Chondrocyte (in vitro differentiated cells): ENCODE data around the gene ACSM6. TPM values are rescaled to one million over a fixed set of nuclear protein-coding genes. Genes with fewer than 3 reads are reported as not detected.

Experiments
- DNase-seq: peaks from one replicate; pipeline ENCODE4 v3.0.0; 2021; ENCODE audit warnings: mixed read lengths, low spot score
- H3K27ac Mint-ChIP-seq: one replicate; pipeline ENCODE4 v1.8.0; 2021; ENCODE audit warnings: mild to moderate bottlenecking, moderate library complexity, mixed read lengths; ENCODE audit not compliant: unreplicated experiment
- H3K27me3 Mint-ChIP-seq: 2 replicates; pipeline ENCODE4 v1.8.0; 2021; ENCODE audit warnings: low read depth, mixed read lengths
- H3K36me3 Mint-ChIP-seq: 2 replicates; pipeline ENCODE4 v1.8.0; 2021; ENCODE audit warnings: low read depth, mixed read lengths
- H3K4me1 Mint-ChIP-seq: 2 replicates; pipeline ENCODE4 v1.8.0; 2021; ENCODE audit warnings: low read depth, mild to moderate bottlenecking, mixed read lengths
- H3K4me3 Mint-ChIP-seq: one replicate; pipeline ENCODE4 v1.8.0; 2021; ENCODE audit warnings: mild to moderate bottlenecking, moderate library complexity, mixed read lengths; ENCODE audit not compliant: unreplicated experiment
- H3K9me3 Mint-ChIP-seq: 2 replicates; pipeline ENCODE4 v1.8.0; 2021; ENCODE audit warnings: low read depth, mixed read lengths
- total RNA-seq: library from RNA; stranded (reverse); gene quantifications from 3 replicates; pipeline ENCODE4 v1.2.1, GENCODE V29; 2021
- TF ChIP-seq, protein P1 (sequence below): fragments of 200-600 bp; sonication (generic); IDR thresholded peaks from 2 replicates; pipeline ENCODE4 v1.5.0; 2021; ENCODE audit warnings: antibody characterized with exemption, mild to moderate bottlenecking, moderate library complexity

The ACSM6 gene
- total RNA-seq, 1 donor from 2014 or later = not detected

DNA sequence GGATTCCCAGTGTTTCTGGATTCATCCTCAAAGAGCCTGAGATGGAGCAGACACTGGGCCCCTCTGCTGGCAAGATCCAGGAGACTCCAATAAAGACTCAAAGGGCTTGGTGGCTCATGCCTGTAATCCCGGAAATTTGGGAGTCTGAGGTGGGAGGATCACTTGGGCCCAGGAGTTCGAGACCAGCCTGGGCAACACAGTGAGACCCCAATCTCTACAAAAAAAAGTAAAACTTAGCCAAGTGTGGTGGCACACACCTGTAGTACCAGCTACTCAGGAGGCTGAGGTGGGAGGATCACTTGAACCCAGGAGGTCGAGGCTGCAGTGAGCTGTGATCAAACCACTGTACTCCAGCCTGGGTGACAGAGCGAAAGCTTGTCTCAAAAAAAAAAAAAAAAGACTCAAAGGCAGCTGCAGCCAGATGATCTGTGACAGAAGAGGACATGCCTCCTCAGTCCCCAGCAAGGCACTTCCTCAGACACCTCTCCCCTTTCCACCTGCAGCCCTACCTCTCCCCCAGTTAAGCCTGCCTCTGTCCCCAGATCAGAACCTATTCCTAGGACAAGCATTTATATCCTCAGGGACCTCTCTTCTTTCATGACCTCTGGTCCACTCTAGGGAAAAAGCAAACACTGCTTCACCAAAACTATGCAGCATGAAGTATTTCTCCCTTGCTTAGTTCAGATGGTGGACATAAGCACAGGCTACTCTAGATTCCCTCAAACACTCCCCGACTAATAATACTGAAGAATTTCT lies 68.9 kb downstream of the ACSM6 start:
- H3K27me3 Mint-ChIP-seq = no peaks in the 10 kb centered on the region
- no peak overlapping the region for H3K4me3 Mint-ChIP-seq
- H3K27ac Mint-ChIP-seq = peak overlapping the region; percentile 82
- TF ChIP-seq, protein P1, sequence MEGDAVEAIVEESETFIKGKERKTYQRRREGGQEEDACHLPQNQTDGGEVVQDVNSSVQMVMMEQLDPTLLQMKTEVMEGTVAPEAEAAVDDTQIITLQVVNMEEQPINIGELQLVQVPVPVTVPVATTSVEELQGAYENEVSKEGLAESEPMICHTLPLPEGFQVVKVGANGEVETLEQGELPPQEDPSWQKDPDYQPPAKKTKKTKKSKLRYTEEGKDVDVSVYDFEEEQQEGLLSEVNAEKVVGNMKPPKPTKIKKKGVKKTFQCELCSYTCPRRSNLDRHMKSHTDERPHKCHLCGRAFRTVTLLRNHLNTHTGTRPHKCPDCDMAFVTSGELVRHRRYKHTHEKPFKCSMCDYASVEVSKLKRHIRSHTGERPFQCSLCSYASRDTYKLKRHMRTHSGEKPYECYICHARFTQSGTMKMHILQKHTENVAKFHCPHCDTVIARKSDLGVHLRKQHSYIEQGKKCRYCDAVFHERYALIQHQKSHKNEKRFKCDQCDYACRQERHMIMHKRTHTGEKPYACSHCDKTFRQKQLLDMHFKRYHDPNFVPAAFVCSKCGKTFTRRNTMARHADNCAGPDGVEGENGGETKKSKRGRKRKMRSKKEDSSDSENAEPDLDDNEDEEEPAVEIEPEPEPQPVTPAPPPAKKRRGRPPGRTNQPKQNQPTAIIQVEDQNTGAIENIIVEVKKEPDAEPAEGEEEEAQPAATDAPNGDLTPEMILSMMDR = no peak
- H3K36me3 Mint-ChIP-seq = peaks cover 20% of the 10 kb centered on the region
- no peak for DNase-seq
- H3K4me1 Mint-ChIP-seq = peaks cover 64% of the 10 kb centered on the region
- H3K9me3 Mint-ChIP-seq = no peaks in the 10 kb centered on the region

DNA sequence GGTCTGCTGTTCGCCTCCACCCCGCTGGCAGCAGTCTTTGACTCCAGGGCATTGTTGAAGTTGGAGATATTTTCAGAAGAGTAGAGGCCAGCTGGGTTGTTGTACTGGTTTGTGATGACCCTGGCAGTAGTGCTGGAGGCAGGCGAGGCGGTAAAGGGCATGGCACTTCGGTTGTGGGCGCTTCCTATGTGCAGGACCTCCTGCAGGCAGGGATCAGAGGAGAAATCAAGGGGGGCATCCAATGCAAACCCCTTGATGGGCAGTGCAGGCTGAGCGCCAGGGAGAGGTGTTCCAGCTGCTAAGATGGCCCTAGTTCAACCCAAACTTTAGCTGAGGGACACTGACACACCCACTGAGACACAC lies 69.8 kb downstream of the ACSM6 start:
- Mint-ChIP-seq H3K27ac (peak overlapping the region; percentile 34), H3K36me3 (peaks cover 19% of the 10 kb centered on the region), H3K4me1 (peaks cover 73% of the 10 kb centered on the region), H3K4me3 (no peak overlapping the region), H3K27me3 (no peaks in the 10 kb centered on the region), H3K9me3 (no peaks in the 10 kb centered on the region)
- no peak for DNase-seq
- TF ChIP-seq, protein P1 = no peak

DNA sequence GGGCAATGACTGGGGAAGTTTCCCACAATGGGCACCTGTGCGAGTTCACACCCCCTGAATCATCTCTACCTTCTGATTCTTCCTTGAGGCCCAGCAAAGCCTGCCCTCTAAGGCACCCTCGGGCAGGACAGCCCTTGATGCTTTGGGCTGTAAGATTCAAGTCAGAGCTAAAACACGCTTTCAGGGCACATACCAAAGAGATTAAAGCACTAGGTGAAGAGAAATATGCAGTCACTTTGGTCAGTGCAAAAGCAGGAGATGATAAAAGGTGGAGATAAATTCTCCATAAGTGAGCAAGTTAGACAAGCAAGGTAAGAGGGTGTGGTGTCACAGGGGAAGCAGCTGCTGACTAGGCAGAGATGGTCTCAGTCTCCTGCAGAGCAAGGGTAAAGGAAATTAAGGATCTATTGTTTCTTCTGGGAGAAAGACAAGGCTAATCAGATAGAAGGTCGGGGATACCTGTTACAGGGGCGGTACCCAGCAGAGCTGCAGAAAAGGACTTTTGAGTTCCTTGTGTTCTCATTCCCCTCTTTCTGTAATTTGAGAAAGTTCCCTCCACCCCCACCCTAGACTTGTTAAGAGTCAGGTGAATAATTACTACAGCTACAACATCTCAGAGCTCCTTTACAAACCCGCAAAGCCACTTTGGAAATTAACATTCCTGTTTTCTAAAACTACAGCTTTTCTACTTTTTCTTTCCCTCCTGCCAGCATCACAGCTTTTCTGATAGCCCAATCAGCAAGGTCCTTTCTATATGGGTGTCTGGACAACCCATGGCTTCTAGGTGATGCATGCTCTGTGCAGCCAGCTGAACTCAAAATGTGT lies 70.4 kb downstream of the ACSM6 start:
- TF ChIP-seq, protein P1 = no peak
- Mint-ChIP-seq H3K27me3 (no peaks in the 10 kb centered on the region), H3K9me3 (no peaks in the 10 kb centered on the region), H3K4me1 (peaks cover 75% of the 10 kb centered on the region), H3K27ac (no peak overlapping the region), H3K4me3 (no peak overlapping the region), H3K36me3 (peaks cover 19% of the 10 kb centered on the region)
- DNase-seq = no peak

DNA sequence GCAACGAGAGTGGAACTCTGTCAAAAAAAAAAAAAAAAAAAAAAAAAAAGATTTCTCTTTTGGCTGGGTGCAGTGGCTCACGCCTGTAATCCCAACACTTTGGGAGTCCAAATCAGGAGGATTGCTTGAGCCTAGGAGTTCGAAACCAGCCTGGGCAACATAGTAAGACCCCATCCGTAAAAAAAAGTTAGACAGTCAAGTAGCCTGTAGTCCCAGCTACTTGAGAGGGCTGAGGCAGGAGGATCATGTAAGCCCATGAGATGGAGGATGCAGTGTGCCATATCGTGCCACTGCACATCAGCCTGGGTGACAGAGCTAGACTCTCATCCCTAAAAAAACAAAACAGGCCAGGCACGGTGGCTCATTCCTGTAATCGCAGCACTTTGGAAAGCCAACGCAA lies 71.5 kb downstream of the ACSM6 start:
- Mint-ChIP-seq H3K4me3 (no peak overlapping the region), H3K27me3 (no peaks in the 10 kb centered on the region), H3K27ac (no peak overlapping the region), H3K4me1 (peaks cover 64% of the 10 kb centered on the region), H3K9me3 (no peaks in the 10 kb centered on the region), H3K36me3 (peaks cover 23% of the 10 kb centered on the region)
- TF ChIP-seq, protein P1 = no peak
- DNase-seq = no peak

DNA sequence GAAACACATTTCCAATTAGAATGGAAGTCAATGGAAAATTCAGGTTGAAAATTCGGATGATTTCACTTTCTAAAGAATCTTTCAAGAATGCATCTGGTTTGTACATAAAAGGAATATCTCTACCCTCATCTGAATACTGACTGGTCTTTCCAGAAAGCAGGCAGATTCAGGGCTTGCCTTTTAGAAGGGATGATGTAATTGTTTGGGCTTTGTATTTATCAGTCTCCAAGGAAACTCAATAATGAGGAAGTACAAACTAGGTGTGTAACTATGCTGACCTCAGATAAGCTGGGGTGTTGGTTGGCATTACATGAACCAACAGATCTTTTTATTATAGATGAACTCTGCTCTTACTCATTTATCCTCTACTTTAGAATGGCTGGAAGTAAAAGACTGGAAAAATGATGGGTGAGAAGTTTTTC lies 72.6 kb downstream of the ACSM6 start:
- no peaks in the 10 kb centered on the region for H3K9me3 Mint-ChIP-seq
- DNase-seq = no peak
- H3K27ac Mint-ChIP-seq = peak overlapping the region; percentile 74
- H3K36me3 Mint-ChIP-seq = peaks cover 23% of the 10 kb centered on the region
- H3K4me3 Mint-ChIP-seq = no peak overlapping the region
- TF ChIP-seq, protein P1 = no peak
- H3K27me3 Mint-ChIP-seq = no peaks in the 10 kb centered on the region
- peaks cover 53% of the 10 kb centered on the region for H3K4me1 Mint-ChIP-seq
